Esophagus muscularis mucosa (tissue), 4 donors: ENCODE measurements around the gene B4GALT1.

ENCODE experiments used
- EP300 ChIP-seq: sonication (generic); formaldehyde crosslinking; IDR thresholded peaks from one replicate; pipeline ENCODE4 v1.6.1; 2017; ENCODE audit warnings: antibody characterized with exemption
- POLR2A ChIP-seq: fragments of 450-650 bp; IDR thresholded peaks from one replicate; pipeline ENCODE4 v1.6.1; 2017; ENCODE audit warnings: antibody characterized with exemption, moderate library complexity, mild to moderate bottlenecking, low read depth
- TF ChIP-seq, protein P1 (sequence below), 3 experiments: fragments of 200-600 bp in 2 of 3; fragments of 450-650 bp in 1 of 3; sonication (generic) in 2 of 3; IDR thresholded peaks; one replicate each; pipeline ENCODE4 v1.5.1; 2017 to 2019; ENCODE audit warnings: antibody characterized with exemption in 3 of 3, mild to moderate bottlenecking in 2 of 3, moderate library complexity in 1 of 3

DNA sequence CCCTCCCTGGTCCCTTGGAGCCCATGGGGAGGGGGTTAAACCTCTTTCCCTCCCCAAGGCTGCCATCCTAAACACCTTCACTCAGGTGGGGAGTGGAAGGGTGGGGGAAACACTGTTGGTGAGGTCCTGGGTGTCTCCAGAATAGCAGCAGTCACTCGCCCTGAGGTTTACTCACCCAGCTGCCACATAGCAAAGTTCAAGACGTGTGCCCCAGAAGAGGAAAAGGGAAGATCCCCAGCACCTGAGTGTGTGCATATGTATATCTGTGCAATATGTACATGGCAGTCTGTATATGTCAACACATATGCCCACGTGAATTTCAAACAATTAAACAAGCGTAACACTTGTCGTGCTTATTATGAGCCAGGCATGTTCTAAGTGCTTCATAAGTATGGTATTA is 59.4 kb downstream of the B4GALT1 start:
- TF ChIP-seq, protein P1, sequence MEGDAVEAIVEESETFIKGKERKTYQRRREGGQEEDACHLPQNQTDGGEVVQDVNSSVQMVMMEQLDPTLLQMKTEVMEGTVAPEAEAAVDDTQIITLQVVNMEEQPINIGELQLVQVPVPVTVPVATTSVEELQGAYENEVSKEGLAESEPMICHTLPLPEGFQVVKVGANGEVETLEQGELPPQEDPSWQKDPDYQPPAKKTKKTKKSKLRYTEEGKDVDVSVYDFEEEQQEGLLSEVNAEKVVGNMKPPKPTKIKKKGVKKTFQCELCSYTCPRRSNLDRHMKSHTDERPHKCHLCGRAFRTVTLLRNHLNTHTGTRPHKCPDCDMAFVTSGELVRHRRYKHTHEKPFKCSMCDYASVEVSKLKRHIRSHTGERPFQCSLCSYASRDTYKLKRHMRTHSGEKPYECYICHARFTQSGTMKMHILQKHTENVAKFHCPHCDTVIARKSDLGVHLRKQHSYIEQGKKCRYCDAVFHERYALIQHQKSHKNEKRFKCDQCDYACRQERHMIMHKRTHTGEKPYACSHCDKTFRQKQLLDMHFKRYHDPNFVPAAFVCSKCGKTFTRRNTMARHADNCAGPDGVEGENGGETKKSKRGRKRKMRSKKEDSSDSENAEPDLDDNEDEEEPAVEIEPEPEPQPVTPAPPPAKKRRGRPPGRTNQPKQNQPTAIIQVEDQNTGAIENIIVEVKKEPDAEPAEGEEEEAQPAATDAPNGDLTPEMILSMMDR (IDR thresholded peaks at IDR 0.05): no peak
- TF ChIP-seq EP300 (no peak), POLR2A (no peak)
